Esophagus squamous epithelium (tissue), 4 donors: ENCODE measurements around the gene CACNA1B.

Experiments used
- CTCF ChIP-seq, 6 experiments: fragments of 450-650 bp in 4 of 6; fragments of 200-600 bp in 2 of 6; sonication (generic) in 2 of 6; IDR thresholded peaks; one replicate each; pipeline ENCODE4 v1.5.1; 2016 to 2019; ENCODE audit warnings: antibody characterized with exemption in 6 of 6, mild to moderate bottlenecking in 4 of 6, moderate library complexity in 4 of 6
- POLR2A ChIP-seq, 4 donors: fragments of 450-650 bp; IDR thresholded peaks; one replicate each; pipeline ENCODE4 v1.6.1; 2017; ENCODE audit warnings: antibody characterized with exemption in 4 of 4, mild to moderate bottlenecking in 4 of 4, moderate library complexity in 3 of 4

- TF ChIP-seq POLR2A (IDR thresholded peaks at IDR 0.05) (no peak), CTCF (IDR thresholded peaks at IDR 0.05) (no peak)
These were observed 76.3 kb downstream of the CACNA1B start for GRCh38 chr9:137953683-137954438.
